A549 (cell line): ENCODE measurements around the gene CRYBA1. TPM values are rescaled to one million over a fixed set of nuclear protein-coding genes. Genes with fewer than 3 reads are reported as not detected.

Experiments
- ATAC-seq, 2 experiments: fragments of 200-7000 bp in 1 of 2; fragments of >200 bp in 1 of 2; cut with Nextera tagmentation in 1 of 2; cut with Tn5 transposase in 1 of 2; 3 replicates each; pipeline versions ENCODE4 v1.8.0 to v1.9.1; 2018 to 2020; ENCODE audit warnings: mild to moderate bottlenecking in 1 of 2, moderate library complexity in 1 of 2
- CTCF ChIA-PET: fragments of 300-600 bp; sonication (Branson Sonifier 250); formaldehyde crosslinking; extraction: SDS; loops from one replicate; lab custom pipeline; 2021; ENCODE audit warnings: antibody characterized with exemption, inconsistent platforms; lab: Yijun Ruan, JAX
- POLR2A ChIA-PET: fragments of 350-600 bp; formaldehyde crosslinking; extraction: SDS; loops from one replicate; lab custom pipeline; 2021; ENCODE audit warnings: antibody characterized with exemption, inconsistent platforms; lab: Yijun Ruan, JAX
- DNase-seq, 2 experiments: peaks; one replicate each; pipeline versions ENCODE4 v3.0.0 to v3.0.0-alpha.2; 2011 to 2016; ENCODE audit warnings: low read depth in 1 of 2, low spot score in 1 of 2
- FAIRE-seq: peaks from 2 replicates; lab custom pipeline; 2011; peaks lifted over from hg19 to GRCh38; lab: Jason Lieb, UNC
- H3K27ac ChIP-seq, 2 experiments: fragments of >200 bp; sonication (Bioruptor Twin); formaldehyde crosslinking; 3 replicates each; pipeline ENCODE4 v1.5.1; 2016 to 2017
- H3K4me1 ChIP-seq: fragments of >200 bp; sonication (Bioruptor Twin); formaldehyde crosslinking; 3 replicates; pipeline ENCODE4 v1.6.1; 2016
- H3K4me2 ChIP-seq: fragments of >200 bp; sonication (Bioruptor Twin); formaldehyde crosslinking; 3 replicates; pipeline ENCODE4 v1.6.1; 2016
- H3K4me3 ChIP-seq: fragments of >200 bp; sonication (Bioruptor Twin); formaldehyde crosslinking; 3 replicates; pipeline ENCODE4 v1.5.1; 2016
- H3K9me3 ChIP-seq: fragments of >200 bp; sonication (Bioruptor Twin); formaldehyde crosslinking; 3 replicates; pipeline ENCODE4 v1.6.1; 2016
- ATOH8 ChIP-seq: fragments of 250-450 bp; sonication (Bioruptor Pico); IDR thresholded peaks from 2 replicates; pipeline ENCODE4 v1.5.0; 2020; ENCODE audit warnings: low read depth, mild to moderate bottlenecking, moderate library complexity
- BHLHE40 ChIP-seq: IDR thresholded peaks from 2 replicates; pipeline ENCODE4 v1.6.1; 2012; ENCODE audit warnings: low read depth, low read length, inconsistent platforms
- CHD4 ChIP-seq: fragments of 200-600 bp; sonication (generic); IDR thresholded peaks from 2 replicates; pipeline ENCODE4 v1.6.1; 2016; ENCODE audit warnings: antibody characterized with exemption, mild to moderate bottlenecking, borderline replicate concordance
- EHMT2 ChIP-seq: fragments of 200-600 bp; sonication (generic); IDR thresholded peaks from 2 replicates; pipeline ENCODE4 v1.6.1; 2016; ENCODE audit warnings: antibody characterized with exemption, low read depth, mild to moderate bottlenecking, moderate library complexity
- EP300 ChIP-seq, 2 experiments: fragments of >200 bp; sonication (Bioruptor Twin); formaldehyde crosslinking; IDR thresholded peaks; 2 replicates in 1 of 2; 3 replicates in 1 of 2; pipeline ENCODE4 v1.6.1; 2016 to 2017
- ESRRA ChIP-seq: fragments of 150-350 bp; IDR thresholded peaks from 2 replicates; pipeline ENCODE4 v1.6.1; 2014; ENCODE audit warnings: mild to moderate bottlenecking, low read length, borderline replicate concordance
- FOSB ChIP-seq: fragments of 250-450 bp; sonication (Bioruptor Pico); IDR thresholded peaks from 2 replicates; pipeline ENCODE4 v1.5.0; 2020; ENCODE audit warnings: mild to moderate bottlenecking, moderate library complexity
- FOXS1 ChIP-seq: fragments of 250-450 bp; sonication (Bioruptor Pico); IDR thresholded peaks from 2 replicates; pipeline ENCODE4 v1.5.0; 2020; ENCODE audit warnings: mild to moderate bottlenecking, moderate library complexity
- GATA3 ChIP-seq: IDR thresholded peaks from 2 replicates; pipeline ENCODE4 v1.6.1; 2012; ENCODE audit warnings: borderline replicate concordance
- HDAC2 ChIP-seq: fragments of 200-600 bp; sonication (generic); IDR thresholded peaks from 2 replicates; pipeline ENCODE4 v1.6.1; 2016
- HOXA7 ChIP-seq: fragments of 250-450 bp; sonication (Bioruptor Pico); IDR thresholded peaks from 2 replicates; pipeline ENCODE4 v1.5.0; 2020; ENCODE audit warnings: mild to moderate bottlenecking, moderate library complexity
- HOXB5 ChIP-seq: fragments of 250-450 bp; sonication (Bioruptor Pico); IDR thresholded peaks from 2 replicates; pipeline ENCODE4 v1.5.0; 2020; ENCODE audit warnings: mild to moderate bottlenecking, moderate library complexity
- JUN ChIP-seq, 2 experiments: fragments of >200 bp; sonication (Bioruptor Twin); formaldehyde crosslinking; IDR thresholded peaks; 2 replicates in 1 of 2; 3 replicates in 1 of 2; pipeline ENCODE4 v1.6.1; 2016 to 2017
- MAZ ChIP-seq: fragments of 150-350 bp; IDR thresholded peaks from 2 replicates; pipeline ENCODE4 v1.6.1; 2014; ENCODE audit warnings: antibody characterized with exemption, low read depth, low read length, borderline replicate concordance
- MYC ChIP-seq: IDR thresholded peaks from 2 replicates; pipeline ENCODE4 v1.6.1; 2012; ENCODE audit warnings: mild to moderate bottlenecking, inconsistent platforms, low read length, improper control_type of control experiment, borderline replicate concordance
- NFE2L2 ChIP-seq: fragments of 150-350 bp; conservative IDR thresholded peaks from 2 replicates; pipeline ENCODE4 v1.6.1; 2014; ENCODE audit warnings: low read length
- NR3C1 ChIP-seq: fragments of >200 bp; sonication (Bioruptor Twin); formaldehyde crosslinking; IDR thresholded peaks from 3 replicates; pipeline ENCODE4 v1.6.1; 2017
- RCOR1 ChIP-seq: fragments of 150-350 bp; IDR thresholded peaks from 2 replicates; pipeline ENCODE4 v1.6.1; 2014; ENCODE audit warnings: antibody characterized with exemption, low read length, low read depth
- RFX5 ChIP-seq: fragments of 450-650 bp; IDR thresholded peaks from 2 replicates; pipeline ENCODE4 v1.7.1; 2014; ENCODE audit warnings: antibody characterized with exemption, mild to moderate bottlenecking, moderate library complexity
- RNF2 ChIP-seq: fragments of 200-600 bp; sonication (generic); IDR thresholded peaks from 2 replicates; pipeline ENCODE4 v1.6.1; 2016; ENCODE audit warnings: low read depth, mild to moderate bottlenecking, antibody characterized with exemption, moderate library complexity, borderline replicate concordance
- SMC3 ChIP-seq: fragments of >200 bp; sonication (Bioruptor Twin); formaldehyde crosslinking; IDR thresholded peaks from 3 replicates; pipeline ENCODE4 v1.6.1; 2018; ENCODE audit warnings: inconsistent platforms
- SREBF2 ChIP-seq: fragments of 450-650 bp; IDR thresholded peaks from 2 replicates; pipeline ENCODE4 v1.6.1; 2014; ENCODE audit warnings: mild to moderate bottlenecking, moderate library complexity
- TP53 ChIP-seq: fragments of 250-450 bp; sonication (Bioruptor Pico); IDR thresholded peaks from 2 replicates; pipeline ENCODE4 v1.5.0; 2021; ENCODE audit warnings: mild to moderate bottlenecking, moderate library complexity
- USF2 ChIP-seq: fragments of 450-650 bp; IDR thresholded peaks from 2 replicates; pipeline ENCODE4 v1.6.1; 2014; ENCODE audit warnings: antibody characterized with exemption
- ZFP36 ChIP-seq: fragments of 450-650 bp; IDR thresholded peaks from 2 replicates; pipeline ENCODE4 v1.6.1; 2014; ENCODE audit warnings: borderline replicate concordance; ENCODE audit not compliant: partially characterized antibody
- WGBS: methylation state at CpG from one replicate; pipeline ENCODE4 v1.1.6; 2017; ENCODE audit errors: missing lambda C conversion rate; 5-methylcytosine and 5-hydroxymethylcytosine counted together
- polyA plus RNA-seq, 4 experiments: library from polyadenylated mRNA; depleted of rRNA in 3 of 4; stranded (reverse); fragments of >200 nt; fragmentation: RNase III in 1 of 4; extraction: RNeasy Plus Mini Kit Qiagen cat#74134 plus additional on column Dnase treatment in 1 of 4; gene quantifications; 2 replicates in 3 of 4; 3 replicates in 1 of 4; pipeline ENCODE4 v1.2.3, GENCODE V29; 2011 to 2017
- TF ChIP-seq, protein P1 (sequence below): fragments of 150-350 bp; IDR thresholded peaks from 2 replicates; pipeline ENCODE4 v1.6.1; 2014; ENCODE audit warnings: low read depth, mild to moderate bottlenecking, low read length
- TF ChIP-seq, protein P2 (sequence below): IDR thresholded peaks from 2 replicates; pipeline ENCODE4 v1.6.1; 2012
- TF ChIP-seq, protein P3 (sequence below): fragments of >200 bp; sonication (Bioruptor Twin); formaldehyde crosslinking; IDR thresholded peaks from 2 replicates; pipeline ENCODE4 v1.6.1; 2016
- TF ChIP-seq, protein P4 (sequence below): fragments of >200 bp; sonication (Bioruptor Twin); formaldehyde crosslinking; IDR thresholded peaks from 3 replicates; pipeline ENCODE4 v1.5.1; 2016

The CRYBA1 gene
- polyA plus RNA-seq, 2 of the 4 experiments (the other 2 are of a cell fraction): 0.10 to 0.12 TPM

- Histone ChIP-seq H3K4me3 (no peak overlapping the region), H3K27ac (no peak overlapping the region), H3K4me2 (no peak overlapping the region), H3K9me3 (no peaks in the 10 kb centered on the region), H3K4me1 (peaks cover 41% of the 10 kb centered on the region)
- FAIRE-seq (peak; percentile 59), ATAC-seq (peak; percentile 20 to 30; a peak in 3 of 6 replicates), DNase-seq (no peak)
- TF ChIP-seq TP53 (CRISPR knock-in tag): no peak
- no peak for TF ChIP-seq ATOH8 (CRISPR knock-in tag)
- TF ChIP-seq EHMT2: no peak
- TF ChIP-seq ZFP36: no peak
- TF ChIP-seq NFE2L2: no peak
- no peak for TF ChIP-seq NR3C1
- TF ChIP-seq SMC3: no peak
- TF ChIP-seq, protein P1, sequence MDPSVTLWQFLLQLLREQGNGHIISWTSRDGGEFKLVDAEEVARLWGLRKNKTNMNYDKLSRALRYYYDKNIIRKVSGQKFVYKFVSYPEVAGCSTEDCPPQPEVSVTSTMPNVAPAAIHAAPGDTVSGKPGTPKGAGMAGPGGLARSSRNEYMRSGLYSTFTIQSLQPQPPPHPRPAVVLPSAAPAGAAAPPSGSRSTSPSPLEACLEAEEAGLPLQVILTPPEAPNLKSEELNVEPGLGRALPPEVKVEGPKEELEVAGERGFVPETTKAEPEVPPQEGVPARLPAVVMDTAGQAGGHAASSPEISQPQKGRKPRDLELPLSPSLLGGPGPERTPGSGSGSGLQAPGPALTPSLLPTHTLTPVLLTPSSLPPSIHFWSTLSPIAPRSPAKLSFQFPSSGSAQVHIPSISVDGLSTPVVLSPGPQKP: no peak
- TF ChIP-seq, protein P2, sequence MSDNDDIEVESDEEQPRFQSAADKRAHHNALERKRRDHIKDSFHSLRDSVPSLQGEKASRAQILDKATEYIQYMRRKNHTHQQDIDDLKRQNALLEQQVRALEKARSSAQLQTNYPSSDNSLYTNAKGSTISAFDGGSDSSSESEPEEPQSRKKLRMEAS: no peak
- TF ChIP-seq USF2: no peak
- TF ChIP-seq FOXS1 (CRISPR knock-in tag): no peak
- TF ChIP-seq HOXA7: 0 out of 2 replicates have a peak, but pooled peaks have one; percentile 31
- 0 out of 5 replicates have a peak, but pooled peaks of 1 of the 2 experiments have one; percentile 27 for TF ChIP-seq JUN (IDR thresholded peaks at IDR 0.05)
- TF ChIP-seq, protein P3, sequence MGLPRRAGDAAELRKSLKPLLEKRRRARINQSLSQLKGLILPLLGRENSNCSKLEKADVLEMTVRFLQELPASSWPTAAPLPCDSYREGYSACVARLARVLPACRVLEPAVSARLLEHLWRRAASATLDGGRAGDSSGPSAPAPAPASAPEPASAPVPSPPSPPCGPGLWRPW: no peak
- POLR2A ChIA-PET: no interaction called here
- CTCF ChIA-PET: no interaction called here
- WGBS: 94% methylated on average over 2 of the region's 2 CpGs
Observed at GRCh38 chr17:29253037-29253436, 6.4 kb downstream of the CRYBA1 start.

GRCh38 chr17:29255926-29256522, 9.4 kb downstream of the CRYBA1 start:
- Histone ChIP-seq H3K4me3 (no peak overlapping the region), H3K4me1 (peaks cover 48% of the 10 kb centered on the region), H3K27ac (no peak overlapping the region; a peak in 1 of 6 replicates), H3K4me2 (peak overlapping the region; percentile 1; the same call in 1 of the 3 replicates), H3K9me3 (no peaks in the 10 kb centered on the region)
- ChIA-PET CTCF (interaction anchor here (0.6 to 10.4 kb wide), 12 partner anchors 13 to 139 kb away, joined by 3 to 99 read pairs (median 8); partner anchors contain the start of gene CRYBA1), POLR2A (interaction anchor here (0.6 to 3.0 kb wide), 4 partner anchors 20 to 76 kb away, joined by 3 to 12 read pairs (median 4); partner anchors contain the start of genes MYO18A and NUFIP2)
- ATAC-seq (no peak), FAIRE-seq (peak; percentile 51), DNase-seq (no peak)
- TF ChIP-seq MYC (no peak), HOXB5 (CRISPR knock-in tag) (no peak), NR3C1 (no peak), SMC3 (no peak), SREBF2 (no peak), ZFP36 (no peak), CHD4 (no peak), MAZ (no peak), ESRRA (no peak), GATA3 (no peak), RNF2 (no peak), FOSB (CRISPR knock-in tag) (no peak), HDAC2 (no peak), RFX5 (no peak), RCOR1 (no peak), EP300 (IDR thresholded peaks at IDR 0.05) (no peak), ATOH8 (CRISPR knock-in tag) (no peak), BHLHE40 (no peak)
- TF ChIP-seq, protein P4, sequence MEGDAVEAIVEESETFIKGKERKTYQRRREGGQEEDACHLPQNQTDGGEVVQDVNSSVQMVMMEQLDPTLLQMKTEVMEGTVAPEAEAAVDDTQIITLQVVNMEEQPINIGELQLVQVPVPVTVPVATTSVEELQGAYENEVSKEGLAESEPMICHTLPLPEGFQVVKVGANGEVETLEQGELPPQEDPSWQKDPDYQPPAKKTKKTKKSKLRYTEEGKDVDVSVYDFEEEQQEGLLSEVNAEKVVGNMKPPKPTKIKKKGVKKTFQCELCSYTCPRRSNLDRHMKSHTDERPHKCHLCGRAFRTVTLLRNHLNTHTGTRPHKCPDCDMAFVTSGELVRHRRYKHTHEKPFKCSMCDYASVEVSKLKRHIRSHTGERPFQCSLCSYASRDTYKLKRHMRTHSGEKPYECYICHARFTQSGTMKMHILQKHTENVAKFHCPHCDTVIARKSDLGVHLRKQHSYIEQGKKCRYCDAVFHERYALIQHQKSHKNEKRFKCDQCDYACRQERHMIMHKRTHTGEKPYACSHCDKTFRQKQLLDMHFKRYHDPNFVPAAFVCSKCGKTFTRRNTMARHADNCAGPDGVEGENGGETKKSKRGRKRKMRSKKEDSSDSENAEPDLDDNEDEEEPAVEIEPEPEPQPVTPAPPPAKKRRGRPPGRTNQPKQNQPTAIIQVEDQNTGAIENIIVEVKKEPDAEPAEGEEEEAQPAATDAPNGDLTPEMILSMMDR: no peak
- WGBS: 82% methylated on average over 4 of the region's 4 CpGs
